GM12801 (cell line): ENCODE data around the gene SLC2A8.

Experiments used
- CTCF ChIP-seq: IDR thresholded peaks from one replicate; pipeline ENCODE4 v1.5.1; 2011; ENCODE audit warnings: control low read depth; ENCODE audit not compliant: insufficient read length; ENCODE audit errors: extremely low read depth

SLC2A8 gene

GRCh38 chr9:127396808-127397645 lies at the start of gene SLC2A8:
SLC2A8 (plus strand) TSS chr9:127397169; CDS start chr9:127397231, 62 bp downstream.
- TF ChIP-seq CTCF: no peak

- TF ChIP-seq CTCF: no peak
These were observed 48.9 kb upstream of the SLC2A8 start for GRCh38 chr9:127347831-127348776.

- no peak for TF ChIP-seq CTCF
These were observed 47.4 kb upstream of the SLC2A8 start for GRCh38 chr9:127349483-127350113.

GRCh38 chr9:127351182-127352166 lies 45.5 kb upstream of the SLC2A8 start:
- no peak for TF ChIP-seq CTCF

- no peak for TF ChIP-seq CTCF
These were observed 43.1 kb upstream of the SLC2A8 start for GRCh38 chr9:127353882-127354281.

- no peak for TF ChIP-seq CTCF
These were observed 40.1 kb upstream of the SLC2A8 start for GRCh38 chr9:127356906-127357305.
